DMS153 treated with DMSO at 0.1 percent for 48 hours (cell line): Measurements from ENCODE around the gene RFX5.

Experiments
- DNase-seq: peaks from one replicate; lab custom pipeline; 2025; ENCODE audit not compliant: unreplicated experiment; lab: John Stamatoyannopoulos, UW

The RFX5 gene

GRCh38 chr1:151325231-151325630, 21.8 kb downstream of the RFX5 start:
- DNase-seq: no peak

- no peak for DNase-seq
Observed at GRCh38 chr1:151324390-151324930, 22.6 kb downstream of the RFX5 start.

GRCh38 chr1:151318975-151319374, 28.1 kb downstream of the RFX5 start:
- DNase-seq: no peak

- no peak for DNase-seq
Observed at GRCh38 chr1:151315565-151316235, 31.4 kb downstream of the RFX5 start.

- no peak for DNase-seq
Observed at GRCh38 chr1:151314137-151314875, 32.7 kb downstream of the RFX5 start.

- DNase-seq: no peak
Observed at GRCh38 chr1:151313501-151313900, 33.6 kb downstream of the RFX5 start.

GRCh38 chr1:151312826-151313225, 34.2 kb downstream of the RFX5 start:
- DNase-seq: no peak

GRCh38 chr1:151312411-151312810, 34.6 kb downstream of the RFX5 start:
- DNase-seq: no peak

- no peak for DNase-seq
Observed at GRCh38 chr1:151311589-151312331, 35.3 kb downstream of the RFX5 start.

GRCh38 chr1:151311011-151311410, 36.0 kb downstream of the RFX5 start:
- DNase-seq: no peak

GRCh38 chr1:151309811-151310323, 37.2 kb downstream of the RFX5 start:
- no peak for DNase-seq

- no peak for DNase-seq
Observed at GRCh38 chr1:151294742-151295462, 52.1 kb downstream of the RFX5 start.

GRCh38 chr1:151293093-151293492, 54.0 kb downstream of the RFX5 start:
- DNase-seq: no peak

- no peak for DNase-seq
Observed at GRCh38 chr1:151292207-151293030, 54.6 kb downstream of the RFX5 start.

- DNase-seq: no peak
Observed at GRCh38 chr1:151290709-151291303, 56.2 kb downstream of the RFX5 start.
